HEK293 (cell line): ENCODE data around the gene IGF1R.
A peak's percentile ranks its signal among the peaks of the same experiment; 100 is the strongest.

Experiments
- CTCF ChIA-PET: fragments of 350-600 bp; formaldehyde crosslinking; extraction: SDS; loops from one replicate; lab custom pipeline; 2021; ENCODE audit warnings: antibody characterized with exemption; lab: Yijun Ruan, JAX
- POLR2A ChIA-PET: fragments of 300-600 bp; formaldehyde crosslinking; extraction: SDS; loops from one replicate; lab custom pipeline; 2020; ENCODE audit warnings: antibody characterized with exemption, inconsistent platforms; lab: Yijun Ruan, JAX
- H3K27ac ChIP-seq: fragments of 200-500 bp; sonication (Bioruptor generic); 2 replicates; pipeline ENCODE4 v1.5.1; 2014; ENCODE audit warnings: low read depth, low read length, control low read depth, inconsistent platforms; ENCODE audit errors: extremely low read depth
- H3K36me3 ChIP-seq, 2 experiments: fragments of 200-500 bp in 1 of 2; sonication (Bioruptor generic) in 1 of 2; 1 replicate in 1 of 2; 2 replicates in 1 of 2; pipeline ENCODE4 v1.5.1; 2014 to 2017; ENCODE audit warnings: inconsistent platforms in 2 of 2, low read length in 2 of 2; ENCODE audit not compliant: control insufficient read depth in 2 of 2, insufficient read depth in 1 of 2
- H3K4me1 ChIP-seq: fragments of 200-500 bp; sonication (Bioruptor generic); 2 replicates; pipeline ENCODE4 v1.5.1; 2014; ENCODE audit warnings: mild to moderate bottlenecking, low read length, inconsistent platforms; ENCODE audit not compliant: control insufficient read depth, insufficient read depth
- H3K4me3 ChIP-seq: 2 replicates; pipeline ENCODE4 v1.5.1; 2011; ENCODE audit warnings: low read depth, mild to moderate bottlenecking, control low read depth, low read length, moderate library complexity
- H3K9me3 ChIP-seq: fragments of 200-500 bp; sonication (Bioruptor generic); 2 replicates; pipeline ENCODE4 v1.5.1; 2014; ENCODE audit warnings: low read depth, low read length, inconsistent platforms; ENCODE audit not compliant: control insufficient read depth, insufficient read depth
- GLI4 ChIP-seq: fragments of 450-650 bp; formaldehyde crosslinking; IDR thresholded peaks from 2 replicates; pipeline ENCODE4 v1.5.1; 2016; ENCODE audit warnings: missing biosample characterization, missing genetic modification characterization
- KLF8 ChIP-seq: fragments of 450-650 bp; formaldehyde crosslinking; IDR thresholded peaks from 2 replicates; pipeline ENCODE4 v1.5.1; 2016; ENCODE audit warnings: missing biosample characterization, missing genetic modification characterization
- SALL2 ChIP-seq: fragments of 450-650 bp; formaldehyde crosslinking; IDR thresholded peaks from 2 replicates; pipeline ENCODE4 v1.5.0; 2017; ENCODE audit warnings: missing biosample characterization, mild to moderate bottlenecking, missing genetic modification characterization, borderline replicate concordance
- YY2 ChIP-seq: fragments of 450-650 bp; formaldehyde crosslinking; IDR thresholded peaks from 2 replicates; pipeline ENCODE4 v1.5.1; 2016; ENCODE audit warnings: missing biosample characterization, missing genetic modification characterization
- ZBTB1 ChIP-seq: fragments of 450-650 bp; formaldehyde crosslinking; IDR thresholded peaks from 2 replicates; pipeline ENCODE4 v1.5.1; 2016; ENCODE audit warnings: missing biosample characterization, missing genetic modification characterization
- ZBTB10 ChIP-seq: fragments of 450-650 bp; formaldehyde crosslinking; IDR thresholded peaks from 2 replicates; pipeline ENCODE4 v1.5.1; 2016; ENCODE audit warnings: missing biosample characterization, missing genetic modification characterization
- ZNF169 ChIP-seq: fragments of 450-650 bp; formaldehyde crosslinking; IDR thresholded peaks from 2 replicates; pipeline ENCODE4 v1.5.1; 2016; ENCODE audit warnings: missing biosample characterization, missing genetic modification characterization
- ZNF302 ChIP-seq: fragments of 450-650 bp; formaldehyde crosslinking; IDR thresholded peaks from 2 replicates; pipeline ENCODE4 v1.5.1; 2016; ENCODE audit warnings: missing biosample characterization, missing genetic modification characterization, low read depth
- ZNF513 ChIP-seq: fragments of 450-650 bp; IDR thresholded peaks from 2 replicates; pipeline ENCODE4 v1.5.1; 2018; ENCODE audit warnings: missing biosample characterization, missing genetic modification characterization
- ZNF521 ChIP-seq: fragments of 450-650 bp; formaldehyde crosslinking; IDR thresholded peaks from 2 replicates; pipeline ENCODE4 v1.5.1; 2017; ENCODE audit warnings: missing biosample characterization, mild to moderate bottlenecking, missing genetic modification characterization
- ZNF658 ChIP-seq: fragments of 450-650 bp; formaldehyde crosslinking; IDR thresholded peaks from 2 replicates; pipeline ENCODE4; 2016; ENCODE audit warnings: missing biosample characterization, missing genetic modification characterization
- ZNF707 ChIP-seq: fragments of 450-650 bp; formaldehyde crosslinking; IDR thresholded peaks from 2 replicates; pipeline ENCODE4 v1.5.1; 2016; ENCODE audit warnings: missing biosample characterization, missing genetic modification characterization
- ZNF777 ChIP-seq: fragments of 450-650 bp; formaldehyde crosslinking; IDR thresholded peaks from 2 replicates; pipeline ENCODE4 v1.5.1; 2017; ENCODE audit warnings: missing biosample characterization, missing genetic modification characterization, borderline replicate concordance
- TF ChIP-seq, protein P1 (sequence below): fragments of 450-650 bp; IDR thresholded peaks from 2 replicates; pipeline ENCODE4 v1.5.1; 2018; ENCODE audit warnings: missing biosample characterization, mild to moderate bottlenecking, missing genetic modification characterization
- TF ChIP-seq, protein P2 (sequence below): fragments of 450-650 bp; formaldehyde crosslinking; IDR thresholded peaks from 2 replicates; pipeline ENCODE4 v1.5.1; 2017; ENCODE audit warnings: missing biosample characterization, missing genetic modification characterization
- TF ChIP-seq, protein P3 (sequence below): fragments of 450-650 bp; formaldehyde crosslinking; IDR thresholded peaks from 2 replicates; pipeline ENCODE4 v1.5.1; 2016; ENCODE audit warnings: missing biosample characterization, missing genetic modification characterization
- TF ChIP-seq, protein P4 (sequence below): fragments of 450-650 bp; formaldehyde crosslinking; optimal IDR thresholded peaks from 2 replicates; pipeline ENCODE3; 2016; ENCODE audit warnings: missing biosample characterization, mild to moderate bottlenecking, missing genetic modification characterization

IGF1R gene

DNA sequence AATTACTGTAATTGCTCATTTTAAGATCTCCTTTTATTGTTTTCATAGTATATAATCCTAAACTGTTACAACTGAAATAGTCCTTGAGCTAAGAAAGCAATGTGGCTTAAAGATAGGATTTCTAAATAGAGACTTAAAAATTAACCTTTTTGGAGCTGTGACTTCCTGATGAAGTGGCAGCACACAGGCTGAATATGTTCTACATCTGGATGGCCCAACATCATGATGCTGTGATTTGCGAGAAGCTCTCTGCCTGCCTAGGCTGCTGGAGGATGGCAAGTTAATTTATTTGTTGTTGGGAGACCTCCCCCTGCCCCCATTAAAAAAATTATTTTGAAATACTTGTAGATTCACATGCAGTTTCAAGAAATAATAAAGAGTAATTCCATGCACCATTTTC lies 134.5 kb downstream of the IGF1R start:
- no peaks in the 10 kb centered on the region for H3K36me3 ChIP-seq
- H3K4me1 ChIP-seq: peaks cover 19% of the 10 kb centered on the region
- no peak overlapping the region for H3K4me3 ChIP-seq
- POLR2A ChIA-PET: no interaction called here
- no peaks in the 10 kb centered on the region for H3K9me3 ChIP-seq
- no peak overlapping the region for H3K27ac ChIP-seq
- TF ChIP-seq ZNF521 (no peak), ZNF658 (tag by site-specific recombination) (no peak), ZBTB10 (tag by site-specific recombination) (no peak), SALL2 (no peak), ZNF169 (tag by site-specific recombination) (no peak), ZNF302 (tag by site-specific recombination) (no peak), KLF8 (tag by site-specific recombination) (no peak), ZNF707 (tag by site-specific recombination) (no peak), ZNF513 (no peak), ZBTB1 (tag by site-specific recombination) (no peak), YY2 (no peak), GLI4 (tag by site-specific recombination) (no peak)
- TF ChIP-seq, protein P1, sequence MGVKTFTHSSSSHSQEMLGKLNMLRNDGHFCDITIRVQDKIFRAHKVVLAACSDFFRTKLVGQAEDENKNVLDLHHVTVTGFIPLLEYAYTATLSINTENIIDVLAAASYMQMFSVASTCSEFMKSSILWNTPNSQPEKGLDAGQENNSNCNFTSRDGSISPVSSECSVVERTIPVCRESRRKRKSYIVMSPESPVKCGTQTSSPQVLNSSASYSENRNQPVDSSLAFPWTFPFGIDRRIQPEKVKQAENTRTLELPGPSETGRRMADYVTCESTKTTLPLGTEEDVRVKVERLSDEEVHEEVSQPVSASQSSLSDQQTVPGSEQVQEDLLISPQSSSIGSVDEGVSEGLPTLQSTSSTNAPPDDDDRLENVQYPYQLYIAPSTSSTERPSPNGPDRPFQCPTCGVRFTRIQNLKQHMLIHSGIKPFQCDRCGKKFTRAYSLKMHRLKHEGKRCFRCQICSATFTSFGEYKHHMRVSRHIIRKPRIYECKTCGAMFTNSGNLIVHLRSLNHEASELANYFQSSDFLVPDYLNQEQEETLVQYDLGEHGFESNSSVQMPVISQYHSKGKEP (tag by site-specific recombination): no peak
- TF ChIP-seq, protein P2, sequence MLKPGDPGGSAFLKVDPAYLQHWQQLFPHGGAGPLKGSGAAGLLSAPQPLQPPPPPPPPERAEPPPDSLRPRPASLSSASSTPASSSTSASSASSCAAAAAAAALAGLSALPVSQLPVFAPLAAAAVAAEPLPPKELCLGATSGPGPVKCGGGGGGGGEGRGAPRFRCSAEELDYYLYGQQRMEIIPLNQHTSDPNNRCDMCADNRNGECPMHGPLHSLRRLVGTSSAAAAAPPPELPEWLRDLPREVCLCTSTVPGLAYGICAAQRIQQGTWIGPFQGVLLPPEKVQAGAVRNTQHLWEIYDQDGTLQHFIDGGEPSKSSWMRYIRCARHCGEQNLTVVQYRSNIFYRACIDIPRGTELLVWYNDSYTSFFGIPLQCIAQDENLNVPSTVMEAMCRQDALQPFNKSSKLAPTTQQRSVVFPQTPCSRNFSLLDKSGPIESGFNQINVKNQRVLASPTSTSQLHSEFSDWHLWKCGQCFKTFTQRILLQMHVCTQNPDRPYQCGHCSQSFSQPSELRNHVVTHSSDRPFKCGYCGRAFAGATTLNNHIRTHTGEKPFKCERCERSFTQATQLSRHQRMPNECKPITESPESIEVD (tag by site-specific recombination): no peak
- TF ChIP-seq, protein P3, sequence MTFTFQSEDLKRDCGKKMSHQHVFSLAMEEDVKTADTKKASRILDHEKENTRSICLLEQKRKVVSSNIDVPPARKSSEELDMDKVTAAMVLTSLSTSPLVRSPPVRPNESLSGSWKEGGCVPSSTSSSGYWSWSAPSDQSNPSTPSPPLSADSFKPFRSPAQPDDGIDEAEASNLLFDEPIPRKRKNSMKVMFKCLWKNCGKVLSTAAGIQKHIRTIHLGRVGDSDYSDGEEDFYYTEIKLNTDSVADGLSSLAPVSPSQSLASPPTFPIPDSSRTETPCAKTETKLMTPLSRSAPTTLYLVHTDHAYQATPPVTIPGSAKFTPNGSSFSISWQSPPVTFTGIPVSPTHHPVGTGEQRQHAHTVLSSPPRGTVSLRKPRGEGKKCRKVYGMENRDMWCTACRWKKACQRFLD (tag by site-specific recombination): no peak
- CTCF ChIA-PET: interaction anchor here (0.6 to 1.8 kb wide), 5 partner anchors 8 to 177 kb away, joined by 3 to 6 read pairs (median 4); no protein-coding TSS in a partner anchor

GRCh38 chr15:98785431-98785806 lies 137.1 kb downstream of the IGF1R start:
- ChIA-PET CTCF (no interaction called here), POLR2A (no interaction called here)
- Histone ChIP-seq H3K36me3 (no peaks in the 10 kb centered on the region), H3K9me3 (no peaks in the 10 kb centered on the region), H3K4me1 (peaks cover 26% of the 10 kb centered on the region), H3K27ac (no peak overlapping the region), H3K4me3 (no peak overlapping the region)
- TF ChIP-seq ZNF777 (tag by site-specific recombination): no peak
- TF ChIP-seq, protein P4, sequence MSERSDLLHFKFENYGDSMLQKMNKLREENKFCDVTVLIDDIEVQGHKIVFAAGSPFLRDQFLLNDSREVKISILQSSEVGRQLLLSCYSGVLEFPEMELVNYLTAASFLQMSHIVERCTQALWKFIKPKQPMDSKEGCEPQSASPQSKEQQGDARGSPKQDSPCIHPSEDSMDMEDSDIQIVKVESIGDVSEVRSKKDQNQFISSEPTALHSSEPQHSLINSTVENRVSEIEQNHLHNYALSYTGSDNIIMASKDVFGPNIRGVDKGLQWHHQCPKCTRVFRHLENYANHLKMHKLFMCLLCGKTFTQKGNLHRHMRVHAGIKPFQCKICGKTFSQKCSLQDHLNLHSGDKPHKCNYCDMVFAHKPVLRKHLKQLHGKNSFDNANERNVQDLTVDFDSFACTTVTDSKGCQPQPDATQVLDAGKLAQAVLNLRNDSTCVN: peak; percentile 2
